HG03442 (cell line): ENCODE results near the gene PIP4K2A.
A peak's percentile ranks its signal among the peaks of the same experiment; 100 is the strongest.
"Not testable (repeated sequence)": the region's sequence is repeated elsewhere in the genome, so short reads cannot be mapped to it uniquely, and the experiment has no call there.

Experiments used
- ATAC-seq: cut with Tn5 transposase; IDR thresholded peaks from one replicate; pipeline ENCODE4 v1.9.1; 2021; ENCODE audit warnings: mild to moderate bottlenecking, moderate library complexity; ENCODE audit not compliant: unreplicated experiment

The PIP4K2A gene

GRCh38 chr10:22697101-22697500 lies 17.3 kb downstream of the PIP4K2A start:
- ATAC-seq, result no peak

- no peak for ATAC-seq
These were observed 20.5 kb downstream of the PIP4K2A start for GRCh38 chr10:22693860-22694259.

- peak; percentile 49 for ATAC-seq
These were observed 21.0 kb downstream of the PIP4K2A start for GRCh38 chr10:22693371-22693784.

GRCh38 chr10:22692119-22692518 lies 22.3 kb downstream of the PIP4K2A start:
- ATAC-seq, result not testable (repeated sequence)

- ATAC-seq, result no peak
These were observed 23.6 kb downstream of the PIP4K2A start for GRCh38 chr10:22690614-22691431.

GRCh38 chr10:22690158-22690557 lies 24.2 kb downstream of the PIP4K2A start:
- ATAC-seq, result no peak

GRCh38 chr10:22686347-22686746 lies 28.0 kb downstream of the PIP4K2A start:
- no peak for ATAC-seq

GRCh38 chr10:22685926-22686325 lies 28.5 kb downstream of the PIP4K2A start:
- ATAC-seq, result no peak

GRCh38 chr10:22684699-22685098 lies 29.7 kb downstream of the PIP4K2A start:
- ATAC-seq, result no peak

GRCh38 chr10:22683140-22683389 lies 31.3 kb downstream of the PIP4K2A start:
- peak; percentile 57 for ATAC-seq

- peak; percentile 27 for ATAC-seq
These were observed 31.9 kb downstream of the PIP4K2A start for GRCh38 chr10:22682237-22683139.

- ATAC-seq, result peak; percentile 25
These were observed 32.6 kb downstream of the PIP4K2A start for GRCh38 chr10:22681783-22682183.

- ATAC-seq, result no peak
These were observed 33.1 kb downstream of the PIP4K2A start for GRCh38 chr10:22681301-22681700.

- no peak for ATAC-seq
These were observed 34.8 kb downstream of the PIP4K2A start for GRCh38 chr10:22679608-22680007.

GRCh38 chr10:22677333-22677732 lies 37.0 kb downstream of the PIP4K2A start:
- ATAC-seq, result no peak

- ATAC-seq, result no peak
These were observed 37.9 kb downstream of the PIP4K2A start for GRCh38 chr10:22676435-22676834.

- no peak for ATAC-seq
These were observed 39.8 kb downstream of the PIP4K2A start for GRCh38 chr10:22674573-22674930.

- no peak for ATAC-seq
These were observed 40.4 kb downstream of the PIP4K2A start for GRCh38 chr10:22673785-22674572.

GRCh38 chr10:22673091-22673392 lies 41.3 kb downstream of the PIP4K2A start:
- ATAC-seq, result no peak

- no peak for ATAC-seq
These were observed 41.9 kb downstream of the PIP4K2A start for GRCh38 chr10:22672319-22673090.

- ATAC-seq, result no peak
These were observed 43.6 kb downstream of the PIP4K2A start for GRCh38 chr10:22670788-22671187.
